H1 (cell line): Measurements from ENCODE around the gene HYLS1. TPM values are rescaled to one million over a fixed set of nuclear protein-coding genes. Genes with fewer than 3 reads are reported as not detected.

Experiments
- CTCF ChIA-PET: fragments of 300-600 bp; sonication (Branson Sonifier 250); formaldehyde crosslinking; loops from one replicate; lab custom pipeline; 2021; ENCODE audit not compliant: partially characterized antibody; lab: Charles Lee
- POLR2A ChIA-PET: fragments of 300-600 bp; sonication (Branson Sonifier 250); formaldehyde crosslinking; loops from one replicate; lab custom pipeline; 2021; ENCODE audit warnings: inconsistent platforms; ENCODE audit not compliant: partially characterized antibody; lab: Charles Lee
- DNase-seq, 2 experiments: peaks; one replicate each; pipeline versions ENCODE4 v3.0.0 to v3.0.0-alpha.2; 2010 to 2022; ENCODE audit warnings: low spot score in 2 of 2, low read depth in 1 of 2, mixed read lengths in 1 of 2
- FAIRE-seq: peaks from 2 replicates; lab custom pipeline; 2011; peaks lifted over from hg19 to GRCh38; lab: Jason Lieb, UNC
- H2AFZ ChIP-seq: 2 replicates; pipeline ENCODE4 v1.8.1; 2012; ENCODE audit warnings: low read length, inconsistent platforms
- H2AK5ac ChIP-seq: 2 replicates; pipeline ENCODE4 v1.6.1; 2013; ENCODE audit warnings: low read depth, low read length
- H2BK120ac ChIP-seq: replicated peaks from 2 replicates; pipeline ENCODE3; 2013; ENCODE audit warnings: low read depth, low read length, inconsistent platforms
- H2BK12ac ChIP-seq: 2 replicates; pipeline ENCODE4 v1.6.1; 2013; ENCODE audit warnings: low read depth, low read length
- H2BK15ac ChIP-seq: 2 replicates; pipeline ENCODE4 v1.6.1; 2013; ENCODE audit warnings: low read length
- H2BK20ac ChIP-seq: 2 replicates; pipeline ENCODE4 v1.6.1; 2013; ENCODE audit warnings: low read length
- H2BK5ac ChIP-seq: 2 replicates; pipeline ENCODE4 v1.6.1; 2013; ENCODE audit warnings: low read depth, low read length
- H3K14ac ChIP-seq: 2 replicates; pipeline ENCODE4 v1.6.1; 2013; ENCODE audit warnings: inconsistent platforms; ENCODE audit not compliant: insufficient read length
- H3K18ac ChIP-seq: 2 replicates; pipeline ENCODE4 v1.6.1; 2013; ENCODE audit warnings: low read length; ENCODE audit errors: extremely low read depth
- H3K23ac ChIP-seq: 2 replicates; pipeline ENCODE4 v1.6.1; 2013; ENCODE audit warnings: inconsistent platforms; ENCODE audit not compliant: insufficient read length
- H3K23me2 ChIP-seq: 2 replicates; pipeline ENCODE4 v1.6.1; 2013; ENCODE audit warnings: low read depth, low read length
- H3K27ac ChIP-seq: 2 replicates; pipeline ENCODE4 v1.6.1; 2011; ENCODE audit warnings: low read depth, low read length, inconsistent platforms
- H3K27me3 ChIP-seq, 4 experiments: replicated peaks in 1 of 4; 1 replicate in 1 of 4; 2 replicates in 3 of 4; pipeline versions ENCODE4 v1.6.1 to v1.8.1; 2011 to 2013; ENCODE audit warnings: low read length in 3 of 4, mild to moderate bottlenecking in 3 of 4, inconsistent platforms in 2 of 4, mixed read lengths in 2 of 4, moderate library complexity in 1 of 4; ENCODE audit not compliant: control insufficient read depth in 3 of 4, insufficient read depth in 3 of 4; ENCODE audit errors: extremely low read depth in 1 of 4
- H3K36me3 ChIP-seq, 4 experiments: 2 replicates each; pipeline versions ENCODE4 v1.6.1 to v1.8.1; 2011 to 2013; ENCODE audit warnings: mild to moderate bottlenecking in 4 of 4, low read length in 3 of 4, moderate library complexity in 2 of 4, control low read depth in 1 of 4, inconsistent platforms in 1 of 4; ENCODE audit not compliant: insufficient read depth in 4 of 4, control insufficient read depth in 2 of 4
- H3K4ac ChIP-seq: replicated peaks from 2 replicates; pipeline ENCODE3; 2013; ENCODE audit warnings: low read length, low read depth, mixed read lengths, inconsistent platforms; ENCODE audit not compliant: insufficient read length
- H3K4me1 ChIP-seq, 4 experiments: replicated peaks in 1 of 4; 1 replicate in 1 of 4; 2 replicates in 3 of 4; pipeline versions ENCODE4 v1.6.1 to v1.8.1; 2011 to 2013; ENCODE audit warnings: low read length in 3 of 4, inconsistent platforms in 2 of 4, mixed read lengths in 1 of 4; ENCODE audit not compliant: insufficient read depth in 4 of 4, control insufficient read depth in 3 of 4
- H3K4me2 ChIP-seq, 2 experiments: 2 replicates each; pipeline versions ENCODE4 v1.6.1 to v1.8.1; 2011 to 2013; ENCODE audit warnings: low read depth in 2 of 2, low read length in 2 of 2, control low read depth in 1 of 2, inconsistent platforms in 1 of 2, mild to moderate bottlenecking in 1 of 2; ENCODE audit not compliant: insufficient read depth in 1 of 2
- H3K4me3 ChIP-seq, 4 experiments: fragments of 200-600, 300-600 bp in 1 of 4; sonication (generic), shearing (Covaris generic), sonication (Bioruptor Twin) in 1 of 4; 2 replicates each; pipeline versions ENCODE4 v1.5.1 to v1.8.1; 2011 to 2016; ENCODE audit warnings: low read length in 4 of 4, low read depth in 3 of 4, control low read depth in 2 of 4, inconsistent platforms in 2 of 4, mild to moderate bottlenecking in 2 of 4, mixed read lengths in 1 of 4, moderate library complexity in 1 of 4; ENCODE audit not compliant: insufficient read depth in 2 of 4; ENCODE audit errors: extremely low read depth in 1 of 4
- H3K56ac ChIP-seq: replicated peaks from 2 replicates; pipeline ENCODE3; 2013; ENCODE audit warnings: low read depth, mild to moderate bottlenecking, mixed read lengths, low read length, inconsistent platforms; ENCODE audit not compliant: insufficient read length
- H3K79me1 ChIP-seq: 2 replicates; pipeline ENCODE4 v1.6.1; 2013; ENCODE audit warnings: low read depth, low read length, control low read depth
- H3K79me2 ChIP-seq, 2 experiments: 2 replicates each; pipeline versions ENCODE4 v1.6.1 to v1.8.1; 2012 to 2013; ENCODE audit warnings: low read length in 2 of 2, mild to moderate bottlenecking in 2 of 2, inconsistent platforms in 1 of 2; ENCODE audit not compliant: insufficient read depth in 2 of 2, control insufficient read depth in 1 of 2
- H3K9ac ChIP-seq, 4 experiments: replicated peaks in 1 of 4; 1 replicate in 1 of 4; 2 replicates in 3 of 4; pipeline versions ENCODE4 v1.6.1 to v1.8.1; 2011 to 2013; ENCODE audit warnings: low read depth in 3 of 4, low read length in 3 of 4, control low read depth in 2 of 4, mild to moderate bottlenecking in 2 of 4, moderate library complexity in 2 of 4, inconsistent platforms in 1 of 4; ENCODE audit errors: extremely low read depth in 1 of 4
- H3K9me3 ChIP-seq, 2 experiments: 2 replicates each; pipeline versions ENCODE4 v1.6.1 to v1.8.1; 2012 to 2013; ENCODE audit warnings: mild to moderate bottlenecking in 2 of 2, moderate library complexity in 2 of 2, control low read depth in 1 of 2, inconsistent platforms in 1 of 2, low read depth in 1 of 2, low read length in 1 of 2, mixed read lengths in 1 of 2; ENCODE audit not compliant: insufficient read depth in 2 of 2
- H4K20me1 ChIP-seq, 2 experiments: replicated peaks in 1 of 2; 2 replicates each; pipeline versions ENCODE3 to v1.8.1; 2011 to 2013; ENCODE audit warnings: inconsistent platforms in 2 of 2, low read length in 2 of 2, mild to moderate bottlenecking in 1 of 2; ENCODE audit not compliant: insufficient read depth in 2 of 2, control insufficient read depth in 1 of 2
- H4K5ac ChIP-seq: 2 replicates; pipeline ENCODE4 v1.6.1; 2013; ENCODE audit warnings: low read length, low read depth, mixed read lengths, inconsistent platforms; ENCODE audit not compliant: insufficient read length
- H4K8ac ChIP-seq: 2 replicates; pipeline ENCODE4 v1.8.0; 2013; ENCODE audit warnings: mild to moderate bottlenecking, moderate library complexity, low read length, inconsistent platforms; ENCODE audit not compliant: insufficient read depth; ENCODE audit errors: extremely low read depth
- H4K91ac ChIP-seq: replicated peaks from 2 replicates; pipeline ENCODE3; 2013; ENCODE audit warnings: low read length, mixed read lengths, inconsistent platforms; ENCODE audit not compliant: insufficient read length
- MAFK ChIP-seq: IDR thresholded peaks from 2 replicates; pipeline ENCODE4 v1.6.1; 2012; ENCODE audit warnings: low read depth, mild to moderate bottlenecking, improper control_type of control experiment, low read length
- NANOG ChIP-seq: IDR thresholded peaks from 2 replicates; pipeline ENCODE4 v1.6.1; 2011; ENCODE audit warnings: low read length, low read depth, mild to moderate bottlenecking, inconsistent platforms; ENCODE audit not compliant: insufficient read depth, poor library complexity, severe bottlenecking
- POU5F1 ChIP-seq: IDR thresholded peaks from 2 replicates; pipeline ENCODE4 v1.6.1; 2011; ENCODE audit warnings: low read depth, mild to moderate bottlenecking, low read length, moderate library complexity
- RBBP5 ChIP-seq: IDR thresholded peaks from 2 replicates; pipeline ENCODE4 v1.7.1; 2012; ENCODE audit warnings: low read depth, mild to moderate bottlenecking, inconsistent platforms, low read length, moderate library complexity, borderline replicate concordance
- RNF2 ChIP-seq: fragments of 200-900, 300-1000 bp; sonication (generic); IDR thresholded peaks from 2 replicates; pipeline ENCODE4 v1.7.1; 2016; ENCODE audit warnings: borderline replicate concordance, low read depth, mild to moderate bottlenecking, antibody characterized with exemption, low read length; ENCODE audit not compliant: poor library complexity, severe bottlenecking; ENCODE audit errors: missing control alignments
- SRF ChIP-seq: IDR thresholded peaks from 2 replicates; pipeline ENCODE4 v1.6.1; 2011; ENCODE audit warnings: mild to moderate bottlenecking, low read depth, low read length, moderate library complexity
- WGBS, 2 experiments: shearing (Covaris generic) in 1 of 2; methylation state at CpG; one replicate each; pipeline versions ENCODE4 v1.1.6 to v1.1.7; 2013 to 2015; ENCODE audit warnings: low lambda C conversion rate in 2 of 2, mixed read lengths in 2 of 2, inconsistent platforms in 1 of 2, low coverage in 1 of 2, missing lambda C conversion rate in 1 of 2; ENCODE audit not compliant: insufficient replicate concordance in 2 of 2, insufficient coverage in 1 of 2, insufficient read length in 1 of 2; ENCODE audit errors: extremely low coverage in 1 of 2, missing lambda C conversion rate in 1 of 2; 5-methylcytosine and 5-hydroxymethylcytosine counted together
- long read RNA-seq, 2 experiments: library from RNA in 1 of 2; library from capped mRNA in 1 of 2; stranded (forward); transcript quantifications; one replicate each; pipeline ENCODE4 v2.0.0, GENCODE V29; 2021; ENCODE audit warnings: inconsistent platforms in 1 of 2
- polyA minus RNA-seq, 3 experiments: library from RNA; depleted of rRNA, polyadenylated mRNA; stranded (reverse); fragments of >200 nt; gene quantifications; 1 replicate in 2 of 3; 2 replicates in 1 of 3; pipeline ENCODE4 v1.2.3, GENCODE V29; 2011
- polyA plus RNA-seq, 7 experiments: library from polyadenylated mRNA; depleted of rRNA in 3 of 7; stranded (reverse) in 5 of 7; unstranded in 2 of 7; fragments of >200 nt in 5 of 7; fragments of 200-250 nt in 2 of 7; gene quantifications; 1 replicate in 5 of 7; 2 replicates in 1 of 7; 4 replicates in 1 of 7; pipeline versions ENCODE4 v1.2.1 to v1.2.3, GENCODE V29; 2011 to 2013; ENCODE audit warnings: missing spikeins in 2 of 7, mixed read lengths in 2 of 7
- total RNA-seq: library from RNA; stranded (reverse); fragmentation: NEBNext Ultra II Directional; extraction: Animal tissue kit (Norgen Biotek cat#: 25700); gene quantifications from 2 replicates; pipeline ENCODE4 v1.2.1, GENCODE V29; 2021

Gene HYLS1
- total RNA-seq, result 11.6 and 12.6 TPM in 2 replicates
- 2.3 and 5.1 TPM in 2 replicates for polyA plus RNA-seq (2011; rRNA removed)
- polyA plus RNA-seq (2011; cell fraction: cytosol; rRNA removed), result 5.5 TPM
- 2.4 TPM for polyA plus RNA-seq (2011; cell fraction: nucleus; rRNA removed)
- polyA plus RNA-seq (2012, experiment 1 of 2), result 7.5 to 11.5 TPM (median 7.9 TPM) in 4 replicates
- polyA plus RNA-seq (2012, experiment 2 of 2), result 1.6 TPM
- polyA plus RNA-seq (2013, experiment 1 of 2), result 7.1 TPM
- 7.6 TPM for polyA plus RNA-seq (2013, experiment 2 of 2)
- 6.1 and 6.9 TPM in 2 replicates for polyA minus RNA-seq (2011; rRNA and poly(A)+ RNA removed)
- 4.6 TPM for polyA minus RNA-seq (2011; cell fraction: cytosol; rRNA and poly(A)+ RNA removed)
- 4.4 TPM for polyA minus RNA-seq (2011; cell fraction: nucleus; rRNA and poly(A)+ RNA removed)
- long read RNA-seq, experiment 1, partial matches to known transcripts, result 10 of 13 reads
- long read RNA-seq, experiment 1, other reads (novel, unspliced or antisense), result 1 of 13 reads
- long read RNA-seq, experiment 2, transcript HYLS1-202 (3 exons, 2,061 nt), result major isoform, 19 of 28 reads
- long read RNA-seq, experiment 2, partial matches to known transcripts, result 0 of 28 reads
- long read RNA-seq, experiment 2, other reads (novel, unspliced or antisense), result 9 of 28 reads

- Histone ChIP-seq H4K91ac (peak within 1 kb of the TSS; percentile 97), H2AFZ (peak within 1 kb of the TSS; percentile 74; the same call in 1 of the 2 replicates), H2BK15ac (no peak within 1 kb of the TSS), H3K4me3 (peak within 1 kb of the TSS; percentile 58 to 73 (median 62)), H2AK5ac (no peak within 1 kb of the TSS; the same call in 1 of the 2 replicates), H3K4me2 (peak within 1 kb of the TSS; percentile 33 to 80; a peak in 3 of 4 replicates), H3K23ac (no peak within 1 kb of the TSS), H3K56ac (peak within 1 kb of the TSS; percentile 88), H3K14ac (no peak within 1 kb of the TSS), H3K18ac (peak within 1 kb of the TSS; percentile 95), H3K27ac (peak within 1 kb of the TSS; percentile 77; the same call in 1 of the 2 replicates), H3K27me3 (peaks cover 0 to 3% (median 2%) of the 10 kb centered on the region in 4 experiments; a peak in 4 of 7 replicates), H2BK20ac (no peak within 1 kb of the TSS), H4K5ac (peak within 1 kb of the TSS; percentile 67), H3K79me1 (no peaks in the 10 kb centered on the region), H3K79me2 (peaks cover 0 to 23% of the 10 kb centered on the region in 2 experiments; a peak in 2 of 4 replicates), H3K4me1 (no peaks in the 10 kb centered on the region), H4K8ac (peak within 1 kb of the TSS; percentile 84), H3K23me2 (peaks cover 3% of the 10 kb centered on the region; the same call in 1 of the 2 replicates), H4K20me1 (no peaks in the 10 kb centered on the region), H3K4ac (peak within 1 kb of the TSS; percentile 97), H3K9ac (peak within 1 kb of the TSS; percentile 46 to 84 (median 80); a peak in 6 of 7 replicates), H2BK12ac (peak within 1 kb of the TSS; percentile 65; the same call in 1 of the 2 replicates), H2BK120ac (peak within 1 kb of the TSS; percentile 12), H3K9me3 (peaks cover 10 to 12% of the 10 kb centered on the region in 2 experiments), H2BK5ac (peak within 1 kb of the TSS; percentile 96; the same call in 1 of the 2 replicates), H3K36me3 (peaks cover 0 to 5% (median 3%) of the 10 kb centered on the region in 4 experiments; a peak in 3 of 8 replicates)
- FAIRE-seq (no peak), DNase-seq (peak; percentile 84 to 93)
- ChIA-PET CTCF (interaction anchor here (0.7 to 1.5 kb wide), 7 partner anchors 9 to 435 kb away, joined by 3 to 5 read pairs (median 4); partner anchors contain the start of gene PUS3), POLR2A (interaction anchor here (0.6 to 2.6 kb wide), 14 partner anchors 9 to 295 kb away, joined by 3 to 27 read pairs (median 4); partner anchors contain the start of genes CHEK1, DDX25 and PUS3)
- 4% methylated on average over 87 of the region's 91 CpGs; no CpG with 5 or more reads in 1 of the 2 experiments for WGBS, 2 experiments
- TF ChIP-seq NANOG (peak; percentile 30), MAFK (no peak), POU5F1 (no peak), RBBP5 (peak; percentile 93), SRF (no peak), RNF2 (no peak)
These were observed at the start of gene HYLS1 for GRCh38 chr11:125887373-125888324. Gene HYLS1, plus strand, starts transcription at chr11:125887668. Its CDS starts 11,701 bp downstream, at chr11:125899369.
